Hepatocyte (in vitro differentiated cells): Measurements from ENCODE around the gene MAGI3.

Experiments
- EZH2 ChIP-seq: fragments of 200-600 bp; sonication (generic); IDR thresholded peaks from 2 replicates; pipeline ENCODE4 v1.6.1; 2016; ENCODE audit warnings: antibody characterized with exemption, mild to moderate bottlenecking, borderline replicate concordance
- TF ChIP-seq, protein P1 (sequence below): fragments of 200-600 bp; sonication (generic); IDR thresholded peaks from 2 replicates; pipeline ENCODE4 v1.5.1; 2016; ENCODE audit warnings: antibody characterized with exemption, mild to moderate bottlenecking; ENCODE audit not compliant: poor library complexity

DNA sequence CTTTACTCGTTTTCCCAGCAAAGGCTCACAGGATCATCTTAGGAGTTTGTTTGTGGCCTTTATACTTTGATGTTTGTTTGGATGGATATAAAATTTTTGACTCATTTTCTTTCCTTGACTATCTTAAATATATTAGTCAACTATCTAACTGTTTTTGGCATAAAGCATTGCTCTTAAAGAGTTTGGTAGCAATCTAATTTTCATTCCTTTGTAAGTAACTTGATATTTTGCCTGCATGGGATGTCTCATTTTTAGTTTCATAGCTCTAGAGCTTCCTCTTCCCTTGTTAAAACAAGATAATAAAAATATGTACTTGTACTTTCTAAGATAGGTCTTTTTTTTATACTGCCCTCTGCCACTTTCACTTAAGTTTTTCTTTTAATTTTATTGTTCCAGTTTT, 161.9 kb downstream of the MAGI3 start:
- TF ChIP-seq, protein P1, sequence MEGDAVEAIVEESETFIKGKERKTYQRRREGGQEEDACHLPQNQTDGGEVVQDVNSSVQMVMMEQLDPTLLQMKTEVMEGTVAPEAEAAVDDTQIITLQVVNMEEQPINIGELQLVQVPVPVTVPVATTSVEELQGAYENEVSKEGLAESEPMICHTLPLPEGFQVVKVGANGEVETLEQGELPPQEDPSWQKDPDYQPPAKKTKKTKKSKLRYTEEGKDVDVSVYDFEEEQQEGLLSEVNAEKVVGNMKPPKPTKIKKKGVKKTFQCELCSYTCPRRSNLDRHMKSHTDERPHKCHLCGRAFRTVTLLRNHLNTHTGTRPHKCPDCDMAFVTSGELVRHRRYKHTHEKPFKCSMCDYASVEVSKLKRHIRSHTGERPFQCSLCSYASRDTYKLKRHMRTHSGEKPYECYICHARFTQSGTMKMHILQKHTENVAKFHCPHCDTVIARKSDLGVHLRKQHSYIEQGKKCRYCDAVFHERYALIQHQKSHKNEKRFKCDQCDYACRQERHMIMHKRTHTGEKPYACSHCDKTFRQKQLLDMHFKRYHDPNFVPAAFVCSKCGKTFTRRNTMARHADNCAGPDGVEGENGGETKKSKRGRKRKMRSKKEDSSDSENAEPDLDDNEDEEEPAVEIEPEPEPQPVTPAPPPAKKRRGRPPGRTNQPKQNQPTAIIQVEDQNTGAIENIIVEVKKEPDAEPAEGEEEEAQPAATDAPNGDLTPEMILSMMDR = no peak
- no peak for TF ChIP-seq EZH2
